GM13977 (cell line): ENCODE results near the gene QRICH1.

ENCODE experiments used
- DNase-seq: peaks from one replicate; pipeline ENCODE4 v3.0.0; 2012; ENCODE audit warnings: low spot score
- in situ Hi-C: fragments of 300-500 bp; cut with MboI; formaldehyde crosslinking; loops from one replicate; pipeline ENCODE4 v1.12.0; 2022; ENCODE audit warnings: low sequenced_read_pairs, low pct_unique_long_range_greater_than_20kb, mixed read lengths, inconsistent platforms; ENCODE audit not compliant: unreplicated experiment
- TF ChIP-seq, protein P1 (sequence below): IDR thresholded peaks from 2 replicates; pipeline ENCODE4 v1.5.1; 2012; ENCODE audit warnings: mild to moderate bottlenecking, control low read depth; ENCODE audit not compliant: insufficient read depth; ENCODE audit errors: extremely low read depth, missing control alignments

Gene QRICH1

DNA sequence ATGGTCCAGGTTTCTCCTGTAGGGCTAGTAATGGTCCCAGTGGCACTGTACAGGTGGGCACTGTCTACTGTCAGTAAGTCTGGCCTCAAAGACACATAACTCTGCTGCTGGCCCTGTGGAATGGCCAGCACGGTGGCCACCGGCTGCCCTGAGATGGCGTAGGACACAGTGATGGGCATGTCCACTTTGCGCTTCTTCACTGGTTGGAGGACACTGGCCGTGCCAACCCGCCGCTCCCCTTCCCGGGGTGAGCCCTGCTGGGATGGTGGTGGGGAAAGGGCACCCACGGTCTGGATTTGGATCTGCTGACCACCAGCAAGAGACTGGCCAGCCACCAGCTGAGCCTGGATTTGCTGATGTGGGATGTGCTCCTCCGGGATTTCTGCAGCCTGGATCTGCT lies 36.6 kb downstream of the QRICH1 start:
- no peak for DNase-seq
- TF ChIP-seq, protein P1, sequence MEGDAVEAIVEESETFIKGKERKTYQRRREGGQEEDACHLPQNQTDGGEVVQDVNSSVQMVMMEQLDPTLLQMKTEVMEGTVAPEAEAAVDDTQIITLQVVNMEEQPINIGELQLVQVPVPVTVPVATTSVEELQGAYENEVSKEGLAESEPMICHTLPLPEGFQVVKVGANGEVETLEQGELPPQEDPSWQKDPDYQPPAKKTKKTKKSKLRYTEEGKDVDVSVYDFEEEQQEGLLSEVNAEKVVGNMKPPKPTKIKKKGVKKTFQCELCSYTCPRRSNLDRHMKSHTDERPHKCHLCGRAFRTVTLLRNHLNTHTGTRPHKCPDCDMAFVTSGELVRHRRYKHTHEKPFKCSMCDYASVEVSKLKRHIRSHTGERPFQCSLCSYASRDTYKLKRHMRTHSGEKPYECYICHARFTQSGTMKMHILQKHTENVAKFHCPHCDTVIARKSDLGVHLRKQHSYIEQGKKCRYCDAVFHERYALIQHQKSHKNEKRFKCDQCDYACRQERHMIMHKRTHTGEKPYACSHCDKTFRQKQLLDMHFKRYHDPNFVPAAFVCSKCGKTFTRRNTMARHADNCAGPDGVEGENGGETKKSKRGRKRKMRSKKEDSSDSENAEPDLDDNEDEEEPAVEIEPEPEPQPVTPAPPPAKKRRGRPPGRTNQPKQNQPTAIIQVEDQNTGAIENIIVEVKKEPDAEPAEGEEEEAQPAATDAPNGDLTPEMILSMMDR = no peak
- in situ Hi-C loops = no loop called here

DNA sequence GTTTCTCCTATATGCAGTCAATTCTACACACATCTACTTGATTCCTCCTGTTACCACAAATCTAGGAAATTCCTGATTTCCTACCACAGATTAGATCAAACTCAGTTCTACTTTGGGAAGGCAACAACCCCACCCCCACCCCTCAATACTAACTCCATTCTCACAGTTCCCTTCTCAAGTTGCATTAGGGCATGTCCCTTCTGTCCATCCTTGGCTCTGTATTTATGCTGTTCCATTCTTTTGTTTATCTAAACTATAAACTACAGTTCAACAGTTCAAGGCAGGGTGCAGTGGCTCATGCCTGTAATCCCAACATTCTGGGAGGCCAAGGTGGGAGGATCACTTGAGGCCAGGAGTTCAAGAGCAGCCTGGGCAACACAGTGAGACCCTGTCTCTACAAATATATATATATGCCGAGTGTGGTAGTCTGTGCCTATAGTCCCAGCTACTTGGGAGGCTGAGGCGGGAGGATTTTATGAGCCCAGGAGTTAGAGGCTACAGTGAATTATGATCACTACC lies 39.5 kb downstream of the QRICH1 start:
- TF ChIP-seq, protein P1 = no peak
- in situ Hi-C loops = no loop called here
- no peak for DNase-seq

DNA sequence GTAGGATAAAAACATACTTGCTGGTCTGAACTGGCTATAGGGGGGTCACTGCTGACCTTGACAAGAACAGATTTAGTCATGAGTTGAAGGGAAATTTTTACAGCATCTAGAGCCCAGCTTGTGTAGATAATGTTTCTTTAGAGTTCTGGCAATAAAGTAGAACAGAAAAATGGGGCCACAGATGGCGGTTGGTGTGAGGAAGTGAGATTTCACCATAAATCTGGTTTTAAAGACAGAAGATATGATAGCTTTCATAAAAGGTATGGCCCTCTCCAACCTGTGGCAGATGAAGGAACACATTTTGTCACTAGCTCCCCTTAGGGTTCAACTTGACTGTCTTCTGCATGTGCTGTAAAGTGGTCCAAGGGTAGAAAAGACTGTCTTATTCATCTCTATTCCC lies 40.3 kb downstream of the QRICH1 start:
- in situ Hi-C loops = no loop called here
- TF ChIP-seq, protein P1 = no peak
- no peak for DNase-seq

DNA sequence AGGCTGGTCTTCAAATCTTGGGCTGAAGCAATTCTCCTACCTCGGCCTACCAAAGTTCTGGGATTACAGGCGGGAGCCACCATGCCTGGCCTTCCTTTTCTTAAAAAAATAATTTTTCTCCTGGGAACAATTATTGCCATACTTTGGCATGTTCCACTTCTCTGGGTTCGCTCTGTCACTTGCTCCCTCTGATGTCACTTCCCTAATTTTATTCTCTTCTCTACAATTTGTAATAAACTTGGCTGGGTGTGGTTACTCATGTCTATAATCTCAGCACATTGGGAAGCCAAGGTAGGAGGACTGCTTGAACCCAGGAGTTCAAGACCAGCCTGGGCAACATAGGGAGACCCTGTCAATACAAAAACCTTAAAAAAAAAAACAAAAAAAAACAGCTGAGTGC lies 58.6 kb downstream of the QRICH1 start:
- no peak for DNase-seq
- in situ Hi-C loops = no loop called here
- TF ChIP-seq, protein P1 = no peak

DNA sequence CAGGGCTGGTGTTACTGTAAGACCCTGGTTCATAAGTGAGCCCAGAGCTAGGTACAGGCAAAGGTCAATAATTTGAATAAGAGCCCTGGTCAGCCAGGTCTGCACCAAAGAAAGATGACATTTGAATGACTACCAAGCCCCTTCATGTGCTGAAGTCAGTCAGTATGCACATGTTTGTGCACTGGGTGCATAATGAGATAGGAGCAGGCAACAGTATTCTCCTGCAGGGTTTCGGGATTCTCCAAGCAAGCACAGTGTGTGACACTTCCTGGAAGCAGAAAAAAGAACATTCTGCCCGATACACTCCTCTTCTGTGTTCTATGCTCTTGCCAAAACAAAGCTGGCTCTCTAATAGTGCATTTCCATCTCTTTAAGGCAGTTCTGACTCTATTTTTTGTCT lies 59.2 kb downstream of the QRICH1 start:
- DNase-seq = no peak
- in situ Hi-C loops = no loop called here
- TF ChIP-seq, protein P1 = no peak

DNA sequence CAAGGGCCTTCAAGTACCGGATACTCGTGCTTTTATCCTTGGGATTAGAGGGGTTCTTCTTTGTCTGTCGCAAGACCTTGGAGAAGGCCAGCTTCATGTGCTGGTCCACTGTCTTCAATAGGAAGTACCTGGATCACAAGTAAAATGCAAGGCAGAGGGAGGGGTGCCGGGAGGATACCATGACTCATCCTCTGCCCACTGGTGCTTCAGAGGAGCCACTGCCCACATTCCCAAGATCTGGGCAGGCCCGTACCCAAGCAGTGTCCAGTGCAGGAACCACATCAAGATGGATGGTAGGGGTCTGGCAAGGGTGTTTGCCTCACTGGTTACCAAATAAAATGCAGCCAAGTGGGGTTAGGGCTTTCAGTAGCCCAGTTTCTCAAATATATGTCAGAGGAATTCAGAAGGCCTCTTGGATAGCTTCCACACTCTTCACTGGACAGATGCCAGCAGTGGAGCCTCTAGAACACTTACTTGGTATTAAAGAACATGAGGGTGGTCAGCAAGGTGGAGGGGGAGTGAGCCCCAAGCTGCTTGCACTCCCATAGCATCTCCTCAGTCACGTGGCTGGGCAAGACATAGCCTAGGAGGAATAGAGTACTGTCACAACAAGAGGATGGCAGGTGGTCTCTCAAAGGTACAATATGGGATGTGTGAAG lies 61.1 kb downstream of the QRICH1 start:
- TF ChIP-seq, protein P1 = no peak
- in situ Hi-C loops = no loop called here
- no peak for DNase-seq
